Mononuclear cell (primary cell): ENCODE data around the gene TNFSF11. TPM values are rescaled to one million over a fixed set of nuclear protein-coding genes. Genes with fewer than 3 reads are reported as not detected.

ENCODE experiments used
- H3K27me3 ChIP-seq: 2 replicates; pipeline ENCODE4 v1.6.0; 2011; ENCODE audit warnings: low read length, control low read depth; ENCODE audit not compliant: insufficient read depth
- H3K4me1 ChIP-seq: 2 replicates; pipeline ENCODE4 v1.5.1; 2011; ENCODE audit warnings: mild to moderate bottlenecking, low read length, control low read depth; ENCODE audit not compliant: insufficient read depth
- H3K4me3 ChIP-seq: 2 replicates; pipeline ENCODE4 v1.5.1; 2011; ENCODE audit warnings: mild to moderate bottlenecking, low read length, moderate library complexity
- H3K9me3 ChIP-seq: 2 replicates; pipeline ENCODE4 v1.5.1; 2011; ENCODE audit warnings: low read depth, mild to moderate bottlenecking, control low read depth, low read length
- total RNA-seq: library from RNA; depleted of rRNA; stranded (reverse); fragments of >200 nt; gene quantifications from one replicate; pipeline ENCODE4 v1.2.3, GENCODE V29; 2012

TNFSF11 gene, protein sequence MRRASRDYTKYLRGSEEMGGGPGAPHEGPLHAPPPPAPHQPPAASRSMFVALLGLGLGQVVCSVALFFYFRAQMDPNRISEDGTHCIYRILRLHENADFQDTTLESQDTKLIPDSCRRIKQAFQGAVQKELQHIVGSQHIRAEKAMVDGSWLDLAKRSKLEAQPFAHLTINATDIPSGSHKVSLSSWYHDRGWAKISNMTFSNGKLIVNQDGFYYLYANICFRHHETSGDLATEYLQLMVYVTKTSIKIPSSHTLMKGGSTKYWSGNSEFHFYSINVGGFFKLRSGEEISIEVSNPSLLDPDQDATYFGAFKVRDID
- 0.42 TPM for total RNA-seq

DNA sequence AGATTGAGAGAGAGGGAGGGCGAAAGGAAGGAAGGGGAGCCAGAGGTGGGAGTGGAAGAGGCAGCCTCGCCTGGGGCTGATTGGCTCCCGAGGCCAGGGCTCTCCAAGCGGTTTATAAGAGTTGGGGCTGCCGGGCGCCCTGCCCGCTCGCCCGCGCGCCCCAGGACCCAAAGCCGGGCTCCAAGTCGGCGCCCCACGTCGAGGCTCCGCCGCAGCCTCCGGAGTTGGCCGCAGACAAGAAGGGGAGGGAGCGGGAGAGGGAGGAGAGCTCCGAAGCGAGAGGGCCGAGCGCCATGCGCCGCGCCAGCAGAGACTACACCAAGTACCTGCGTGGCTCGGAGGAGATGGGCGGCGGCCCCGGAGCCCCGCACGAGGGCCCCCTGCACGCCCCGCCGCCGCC, at the start of gene TNFSF11:
Gene TNFSF11, plus strand, starts transcription at position 142 of the 400 bp plus-strand sequence. Its CDS starts 152 bp downstream, at position 294.
- H3K4me1 ChIP-seq: peaks cover 17% of the 10 kb centered on the region
- H3K9me3 ChIP-seq: no peaks in the 10 kb centered on the region
- H3K4me3 ChIP-seq: peak within 1 kb of the TSS; percentile 35
- peaks cover 40% of the 10 kb centered on the region for H3K27me3 ChIP-seq

- H3K4me3 ChIP-seq: no peak overlapping the region
- no peaks in the 10 kb centered on the region for H3K4me1 ChIP-seq
- no peaks in the 10 kb centered on the region for H3K27me3 ChIP-seq
- no peaks in the 10 kb centered on the region for H3K9me3 ChIP-seq
Observed at GRCh38 chr13:42524487-42525034, 49.4 kb upstream of the TNFSF11 start.

GRCh38 chr13:42525035-42525504, 48.9 kb upstream of the TNFSF11 start:
- H3K9me3 ChIP-seq: no peaks in the 10 kb centered on the region
- H3K4me3 ChIP-seq: no peak overlapping the region
- H3K27me3 ChIP-seq: no peaks in the 10 kb centered on the region
- no peaks in the 10 kb centered on the region for H3K4me1 ChIP-seq

- Histone ChIP-seq H3K4me1 (no peaks in the 10 kb centered on the region), H3K4me3 (no peak overlapping the region), H3K9me3 (no peaks in the 10 kb centered on the region), H3K27me3 (no peaks in the 10 kb centered on the region)
Observed at GRCh38 chr13:42526276-42526675, 47.7 kb upstream of the TNFSF11 start.

DNA sequence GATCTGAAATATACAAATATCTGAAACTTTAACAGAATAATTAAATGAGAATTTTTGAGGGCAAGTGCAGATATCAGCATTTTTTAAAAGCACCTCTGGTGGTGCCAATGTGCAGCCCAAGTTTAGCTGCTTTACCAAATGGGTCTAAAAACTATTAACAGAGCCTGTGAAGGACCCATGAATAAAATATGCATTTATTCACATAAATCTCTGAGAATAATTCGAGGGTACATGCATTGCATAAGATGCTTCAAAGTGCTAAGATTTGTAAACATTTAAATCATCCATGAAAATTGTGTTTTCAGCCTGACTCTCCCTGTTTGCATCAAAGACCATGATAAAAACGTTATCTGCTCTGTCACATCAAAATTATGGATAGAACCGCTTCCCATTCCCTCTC, 47.1 kb upstream of the TNFSF11 start:
- Histone ChIP-seq H3K4me1 (peaks cover under 1% of the 10 kb centered on the region), H3K4me3 (no peak overlapping the region), H3K9me3 (no peaks in the 10 kb centered on the region), H3K27me3 (no peaks in the 10 kb centered on the region)

- H3K27me3 ChIP-seq: no peaks in the 10 kb centered on the region
- H3K4me1 ChIP-seq: peaks cover 3% of the 10 kb centered on the region
- no peaks in the 10 kb centered on the region for H3K9me3 ChIP-seq
- no peak overlapping the region for H3K4me3 ChIP-seq
Observed at GRCh38 chr13:42532561-42533335, 41.2 kb upstream of the TNFSF11 start.

- H3K4me1 ChIP-seq: peaks cover 3% of the 10 kb centered on the region
- H3K27me3 ChIP-seq: no peaks in the 10 kb centered on the region
- no peaks in the 10 kb centered on the region for H3K9me3 ChIP-seq
- H3K4me3 ChIP-seq: no peak overlapping the region
Observed at GRCh38 chr13:42533336-42533591, 40.7 kb upstream of the TNFSF11 start.

DNA sequence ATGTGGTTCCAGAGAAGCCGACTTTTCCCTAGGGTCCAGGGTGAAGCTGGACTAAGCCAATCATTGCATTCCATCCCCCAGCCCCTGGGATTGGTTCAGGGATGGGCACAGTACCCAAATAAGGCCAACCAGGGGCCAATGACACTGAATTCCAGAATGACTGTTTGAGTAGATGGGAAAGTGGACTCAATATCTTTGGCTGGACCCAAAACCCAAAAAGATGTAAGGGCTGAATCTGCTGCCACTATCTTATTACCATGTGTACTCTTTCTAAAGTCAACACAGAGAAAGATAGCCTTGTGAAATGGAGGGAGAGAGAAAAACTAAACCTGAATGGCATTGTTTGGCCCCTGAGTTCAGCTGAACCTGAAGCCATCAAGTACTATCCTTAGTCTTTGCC, 39.2 kb upstream of the TNFSF11 start:
- Histone ChIP-seq H3K9me3 (no peaks in the 10 kb centered on the region), H3K4me1 (peaks cover 3% of the 10 kb centered on the region), H3K4me3 (no peak overlapping the region), H3K27me3 (no peaks in the 10 kb centered on the region)

GRCh38 chr13:42538996-42539395, 35.0 kb upstream of the TNFSF11 start:
- Histone ChIP-seq H3K4me1 (no peaks in the 10 kb centered on the region), H3K27me3 (no peaks in the 10 kb centered on the region)

GRCh38 chr13:42539670-42540069, 34.3 kb upstream of the TNFSF11 start:
- no peaks in the 10 kb centered on the region for H3K4me1 ChIP-seq
- no peaks in the 10 kb centered on the region for H3K27me3 ChIP-seq
- no peak overlapping the region for H3K4me3 ChIP-seq
- no peaks in the 10 kb centered on the region for H3K9me3 ChIP-seq

More at GRCh38 chr13:42538996-42539395, 35.0 kb upstream of the TNFSF11 start:
- Histone ChIP-seq H3K4me3 (no peak overlapping the region), H3K9me3 (no peaks in the 10 kb centered on the region)

DNA sequence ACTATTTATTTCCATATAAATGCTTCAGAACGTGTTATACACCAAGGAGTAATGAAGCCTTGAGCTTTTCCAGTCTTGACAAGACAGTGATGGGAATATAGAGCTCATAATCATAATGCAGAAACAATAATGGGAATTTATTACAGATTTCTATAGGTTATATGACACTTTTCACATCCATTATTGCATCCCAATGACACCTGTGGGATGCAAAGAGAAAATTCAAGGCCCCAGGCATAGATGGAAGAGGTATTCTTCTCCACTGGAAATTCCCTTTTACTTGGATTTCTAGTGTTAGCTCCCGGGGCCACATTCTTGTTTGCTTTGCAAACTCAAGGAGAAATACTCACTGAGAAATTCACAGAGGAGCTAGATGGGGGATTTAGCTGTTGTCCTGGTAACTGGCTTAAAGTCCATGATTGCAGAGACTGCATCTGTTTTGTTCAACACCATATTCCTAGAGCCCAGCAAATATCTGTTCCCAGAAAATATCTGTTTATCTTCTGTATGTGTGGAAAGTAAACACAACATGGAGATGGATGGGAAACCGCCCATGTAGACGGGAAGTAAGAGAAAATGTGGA, 30.6 kb upstream of the TNFSF11 start:
- Histone ChIP-seq H3K9me3 (no peaks in the 10 kb centered on the region), H3K4me3 (no peak overlapping the region), H3K27me3 (no peaks in the 10 kb centered on the region), H3K4me1 (no peaks in the 10 kb centered on the region)

DNA sequence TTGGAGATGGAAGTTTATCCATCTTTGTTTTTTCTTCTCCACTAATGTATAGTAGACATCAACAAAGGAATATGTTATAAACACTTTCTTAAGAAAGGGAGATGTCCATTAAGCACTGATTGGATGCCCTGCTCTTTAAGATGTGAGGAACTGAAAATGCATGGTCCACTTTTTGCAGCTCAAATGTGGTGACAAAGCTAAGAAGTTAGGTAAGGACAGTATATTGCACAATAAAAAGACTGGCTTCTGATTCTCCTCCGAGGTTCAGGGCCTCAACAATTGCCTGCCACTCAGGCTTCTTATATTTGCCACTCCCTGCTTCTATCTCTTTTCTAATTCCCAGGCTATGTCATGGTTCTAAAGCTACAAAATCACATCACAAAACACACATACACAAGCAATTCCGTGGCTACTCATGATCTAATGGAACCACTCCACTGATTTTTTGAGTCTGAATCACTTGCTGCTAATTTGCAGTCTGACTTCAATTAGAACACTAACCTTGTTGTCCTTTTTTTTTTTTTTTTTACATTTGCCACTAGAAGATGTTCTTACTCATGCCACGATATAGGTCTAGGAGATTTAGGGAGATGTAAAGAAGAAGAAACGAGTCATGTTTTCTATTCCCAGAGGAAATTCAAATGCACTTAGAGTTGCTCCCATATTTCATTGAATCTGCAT, 29.6 kb upstream of the TNFSF11 start:
- Histone ChIP-seq H3K4me3 (no peak overlapping the region), H3K9me3 (no peaks in the 10 kb centered on the region), H3K27me3 (no peaks in the 10 kb centered on the region), H3K4me1 (peaks cover 8% of the 10 kb centered on the region)

DNA sequence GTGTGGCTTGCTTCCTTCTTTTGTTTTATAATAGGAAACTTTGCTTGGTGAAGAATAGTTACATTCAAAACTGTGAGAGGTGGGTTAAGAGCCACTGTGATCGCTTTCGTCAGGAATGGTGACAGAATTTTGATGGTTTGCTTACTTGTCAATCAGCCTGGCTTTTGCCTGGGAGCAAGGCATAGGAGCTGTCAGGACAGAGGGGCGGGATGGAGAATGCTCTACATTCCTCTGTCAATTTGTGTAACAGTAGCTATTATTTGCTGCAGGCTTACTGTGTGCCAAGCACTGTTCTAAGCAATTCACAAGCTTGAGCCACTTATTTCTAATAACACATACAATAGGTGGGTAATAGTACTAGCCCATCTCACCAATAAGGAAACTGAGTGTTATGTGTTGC, 28.1 kb upstream of the TNFSF11 start:
- H3K9me3 ChIP-seq: no peaks in the 10 kb centered on the region
- H3K27me3 ChIP-seq: no peaks in the 10 kb centered on the region
- H3K4me1 ChIP-seq: peaks cover 12% of the 10 kb centered on the region
- no peak overlapping the region for H3K4me3 ChIP-seq

DNA sequence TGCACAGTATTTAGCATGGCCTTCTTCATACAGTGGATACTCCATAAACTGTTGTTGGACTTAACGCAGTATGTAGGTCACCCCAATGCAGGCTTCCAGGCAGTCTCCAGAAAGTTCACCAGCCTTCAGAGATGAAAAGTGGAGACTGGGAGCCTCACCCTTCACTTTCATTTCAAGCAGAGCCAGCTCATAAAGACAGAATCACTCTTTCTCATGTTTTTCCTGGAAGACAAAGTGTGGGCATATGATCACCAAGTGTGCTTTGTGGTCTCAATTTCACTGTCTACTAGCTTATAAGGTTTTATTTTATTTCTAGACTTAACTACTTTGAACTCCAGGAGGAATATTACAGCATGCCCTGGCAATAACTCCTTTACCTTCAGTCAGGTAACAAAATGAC, 26.3 kb upstream of the TNFSF11 start:
- H3K4me1 ChIP-seq: peaks cover 12% of the 10 kb centered on the region
- no peaks in the 10 kb centered on the region for H3K9me3 ChIP-seq
- H3K27me3 ChIP-seq: no peaks in the 10 kb centered on the region
- H3K4me3 ChIP-seq: no peak overlapping the region
